ENCODE results near the gene HTR2C. TPM values are rescaled to one million over a fixed set of nuclear protein-coding genes. Genes with fewer than 3 reads are reported as not detected.

The HTR2C gene
- total and polyA plus RNA-seq, 9 donors: not detected

GRCh38 chrX:114952696-114953095 is 368.8 kb downstream of the HTR2C start:
- TF ChIP-seq EP300 (IDR thresholded peaks at IDR 0.05): no peak
- no peak for TF ChIP-seq POLR2A (IDR thresholded peaks at IDR 0.05)
- no peak for TF ChIP-seq CTCF (IDR thresholded peaks at IDR 0.05)
- WGBS, 3 donors: 77 to 85% (median 85%) methylated on average over 2 of the region's 2 CpGs
- no peak for DNase-seq
- H3K4me3 ChIP-seq: no peak overlapping the region
- no peaks in the 10 kb centered on the region for H3K9me3 ChIP-seq
- H3K27ac ChIP-seq: no peak overlapping the region
- H3K4me1 ChIP-seq (ENCODE audit: insufficient read depth): no peaks in the 10 kb centered on the region
- H3K27me3 ChIP-seq: no peaks in the 10 kb centered on the region
- H3K36me3 ChIP-seq: no peaks in the 10 kb centered on the region
- intact Hi-C loops (cut with DNase I): no loop called here

MicroRNAs encoded within 50 kb of the gene (microRNA counts, 767-probe panel; counts per million panel counts)
- microRNA hsa-miR-1264: 530 counts per million, percentile 78 among the panel's probes with 10 or more counts
- microRNA hsa-miR-1298: 530 counts per million, percentile 78 among the panel's probes with 10 or more counts
- 530 counts per million, percentile 78 among the panel's probes with 10 or more counts for microRNA hsa-miR-1911-5p
- microRNA hsa-miR-1912: 530 counts per million, percentile 78 among the panel's probes with 10 or more counts
- 530 counts per million, percentile 78 among the panel's probes with 10 or more counts for microRNA hsa-miR-448
- 530 counts per million, percentile 78 among the panel's probes with 10 or more counts for microRNA hsa-miR-764

Small RNAs within 50 kb of the gene (microRNA-seq; reads per million reads assigned to microRNA genes)
- 0 reads per million in 3 donors for gene MIR1264
- gene MIR1298: 0 to 0.18 (median 0) reads per million in 3 donors
- gene MIR1911: 0 to 0.47 (median 0) reads per million in 3 donors
- 0 to 0.16 (median 0) reads per million in 3 donors for gene MIR1912
- gene MIR448: 0 to 0.38 (median 0) reads per million in 3 donors
- gene MIR764: 0 reads per million in 3 donors

Small RNAs within 50 kb of the gene (small RNA-seq; reads per million reads assigned to genes)
- gene AL355812.1: not detected
- not detected for gene MIR1264
- not detected for gene MIR1298
- not detected for gene MIR1911
- not detected for gene MIR1912
- gene MIR448: not detected
- not detected for gene MIR764
- not detected for gene SNORA35

Measured in ovary (tissue), 9 donors.